GM10248 (cell line): ENCODE measurements around the gene NDUFS1.
"Not testable (repeated sequence)": the region's sequence is repeated elsewhere in the genome, so short reads cannot be mapped to it uniquely, and the experiment has no call there.

Experiments used
- CTCF ChIA-PET: fragments of 300-600 bp; sonication (Branson Sonifier 250); formaldehyde crosslinking; extraction: SDS; loops from one replicate; lab custom pipeline; 2021; ENCODE audit warnings: antibody characterized with exemption; lab: Yijun Ruan, JAX
- POLR2A ChIA-PET: fragments of 350-650 bp; sonication (Branson Sonifier 250); formaldehyde crosslinking; extraction: SDS; loops from one replicate; lab custom pipeline; 2020; ENCODE audit warnings: antibody characterized with exemption; lab: Yijun Ruan, JAX
- DNase-seq: peaks from one replicate; pipeline ENCODE4 v3.0.0; 2012; ENCODE audit errors: extremely low spot score
- TF ChIP-seq, protein P1 (sequence below): IDR thresholded peaks from 2 replicates; pipeline ENCODE4 v1.5.1; 2012; ENCODE audit warnings: mild to moderate bottlenecking, low read depth; ENCODE audit errors: extremely low read depth, missing control alignments, control extremely low read depth

Gene NDUFS1

DNA sequence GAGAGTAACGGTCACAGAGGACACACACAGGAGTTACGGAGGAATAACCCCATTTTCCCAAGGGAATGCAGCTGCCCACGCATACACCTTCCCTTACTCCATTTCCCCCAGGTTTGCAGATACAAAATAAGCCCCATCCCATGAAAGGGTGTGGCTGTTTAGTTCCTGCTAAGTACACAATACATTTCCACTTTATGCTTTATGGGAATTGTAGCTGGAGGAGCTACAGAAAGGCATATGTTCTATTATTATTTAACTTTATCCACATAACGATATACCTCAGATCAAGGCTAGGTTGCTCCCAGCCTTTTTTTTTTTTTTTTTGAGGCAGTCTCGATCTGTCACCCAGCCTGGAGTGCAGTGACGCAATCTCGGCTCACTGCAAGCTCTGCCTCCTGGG lies 50.5 kb downstream of the NDUFS1 start:
- POLR2A ChIA-PET: interaction anchor here (0.6 to 0.7 kb wide), 2 partner anchors 146 to 663 kb away, joined by 3 read pairs; no protein-coding TSS in a partner anchor
- TF ChIP-seq, protein P1, sequence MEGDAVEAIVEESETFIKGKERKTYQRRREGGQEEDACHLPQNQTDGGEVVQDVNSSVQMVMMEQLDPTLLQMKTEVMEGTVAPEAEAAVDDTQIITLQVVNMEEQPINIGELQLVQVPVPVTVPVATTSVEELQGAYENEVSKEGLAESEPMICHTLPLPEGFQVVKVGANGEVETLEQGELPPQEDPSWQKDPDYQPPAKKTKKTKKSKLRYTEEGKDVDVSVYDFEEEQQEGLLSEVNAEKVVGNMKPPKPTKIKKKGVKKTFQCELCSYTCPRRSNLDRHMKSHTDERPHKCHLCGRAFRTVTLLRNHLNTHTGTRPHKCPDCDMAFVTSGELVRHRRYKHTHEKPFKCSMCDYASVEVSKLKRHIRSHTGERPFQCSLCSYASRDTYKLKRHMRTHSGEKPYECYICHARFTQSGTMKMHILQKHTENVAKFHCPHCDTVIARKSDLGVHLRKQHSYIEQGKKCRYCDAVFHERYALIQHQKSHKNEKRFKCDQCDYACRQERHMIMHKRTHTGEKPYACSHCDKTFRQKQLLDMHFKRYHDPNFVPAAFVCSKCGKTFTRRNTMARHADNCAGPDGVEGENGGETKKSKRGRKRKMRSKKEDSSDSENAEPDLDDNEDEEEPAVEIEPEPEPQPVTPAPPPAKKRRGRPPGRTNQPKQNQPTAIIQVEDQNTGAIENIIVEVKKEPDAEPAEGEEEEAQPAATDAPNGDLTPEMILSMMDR: no peak
- CTCF ChIA-PET: interaction anchor here (0.9 kb wide), 1 partner anchor 13 kb away, joined by 3 read pairs; no protein-coding TSS in a partner anchor
- DNase-seq: no peak

DNA sequence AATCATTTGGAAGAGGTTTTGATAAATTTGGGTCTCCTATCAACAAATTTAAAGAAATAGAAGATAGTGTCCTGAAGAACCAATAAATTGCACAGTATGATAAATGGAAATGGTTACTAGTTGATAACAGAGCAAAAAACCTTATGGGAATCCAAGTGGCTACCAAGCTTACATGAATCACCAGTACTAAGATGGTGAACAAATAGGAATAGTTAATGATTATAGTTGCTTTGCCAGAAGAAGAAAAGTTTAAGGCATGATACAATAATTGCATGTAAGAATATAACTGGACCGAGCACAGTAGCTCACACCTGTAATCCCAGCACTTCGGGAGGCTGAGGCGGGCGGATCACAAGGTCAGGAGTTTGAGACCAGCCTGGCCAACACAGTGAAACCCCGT lies 53.7 kb downstream of the NDUFS1 start:
- POLR2A ChIA-PET: no interaction called here
- CTCF ChIA-PET: no interaction called here
- TF ChIP-seq, protein P1: no peak

DNA sequence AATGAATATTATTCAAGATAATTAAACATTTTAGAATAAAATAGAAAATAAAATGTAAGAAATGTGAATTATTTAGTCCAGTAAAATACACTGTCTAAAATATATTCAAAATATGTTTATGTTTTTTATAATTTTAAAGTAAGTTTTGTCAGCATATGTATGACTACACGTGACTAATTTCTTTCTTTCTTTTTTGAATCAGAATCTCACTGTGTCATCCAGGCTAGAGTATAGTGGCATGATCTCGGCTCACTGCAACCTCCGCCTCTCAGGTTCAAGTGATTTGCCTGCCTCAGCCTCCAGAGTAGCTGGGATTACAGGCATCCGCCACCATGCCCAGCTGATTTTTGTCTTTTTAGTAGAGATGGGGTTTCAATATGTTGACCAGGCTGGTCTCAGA lies 54.2 kb downstream of the NDUFS1 start:
- ChIA-PET CTCF (no interaction called here), POLR2A (no interaction called here)
- TF ChIP-seq, protein P1: no peak
- DNase-seq: no peak

More for the DNA sequence above, 53.7 kb downstream of the NDUFS1 start:
- DNase-seq: no peak

DNA sequence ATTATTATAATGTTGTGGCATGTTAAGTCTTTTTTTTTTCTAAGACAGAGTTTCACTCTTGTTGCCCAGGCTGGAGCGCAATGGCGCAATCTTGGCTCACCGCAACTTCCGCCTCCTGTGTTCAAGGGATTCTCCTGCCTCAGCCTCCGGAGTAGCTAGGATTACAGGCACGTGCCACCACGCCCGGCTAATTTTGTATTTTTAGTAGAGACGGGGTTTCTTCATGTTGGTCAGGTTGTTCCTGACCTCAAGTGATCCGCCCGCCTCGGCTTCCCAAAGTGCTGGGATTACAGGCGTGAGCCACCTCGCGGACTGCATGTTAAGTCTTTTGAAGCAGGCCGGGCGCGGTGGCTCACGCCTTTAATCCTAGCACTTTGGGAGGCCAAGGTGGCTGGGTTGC lies 60.4 kb downstream of the NDUFS1 start:
- POLR2A ChIA-PET, DNase-seq: not testable (repeated sequence)
- CTCF ChIA-PET: interaction anchor here (0.9 to 6.1 kb wide), 2 partner anchors 9 to 11 kb away, joined by 3 to 31 read pairs; partner anchors contain the start of gene INO80D

DNA sequence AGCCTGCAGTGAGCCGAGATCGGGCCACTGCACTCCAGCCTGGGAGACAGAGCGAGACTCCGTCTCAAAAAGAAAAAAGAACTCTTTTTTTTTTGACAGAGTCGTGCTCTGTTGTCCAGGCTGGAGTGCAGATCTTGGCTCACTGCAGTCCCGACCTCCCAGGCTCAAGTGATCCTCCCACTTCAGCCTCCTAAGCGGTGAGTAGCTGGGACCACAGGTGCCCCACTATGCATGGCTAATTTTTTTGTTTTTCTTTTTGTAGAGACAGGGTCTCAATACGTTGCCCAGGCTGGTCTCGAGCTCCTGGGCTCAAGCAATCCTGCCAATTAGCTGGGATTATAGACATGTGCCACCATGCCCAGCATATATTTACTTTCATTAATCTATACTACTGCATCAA lies 60.8 kb downstream of the NDUFS1 start:
- CTCF ChIA-PET: interaction anchor here (6.1 kb wide), 1 partner anchor 11 kb away, joined by 31 read pairs; the partner anchor contains the start of gene INO80D
- POLR2A ChIA-PET: no interaction called here
- no peak for DNase-seq
- TF ChIP-seq, protein P1: no peak

DNA sequence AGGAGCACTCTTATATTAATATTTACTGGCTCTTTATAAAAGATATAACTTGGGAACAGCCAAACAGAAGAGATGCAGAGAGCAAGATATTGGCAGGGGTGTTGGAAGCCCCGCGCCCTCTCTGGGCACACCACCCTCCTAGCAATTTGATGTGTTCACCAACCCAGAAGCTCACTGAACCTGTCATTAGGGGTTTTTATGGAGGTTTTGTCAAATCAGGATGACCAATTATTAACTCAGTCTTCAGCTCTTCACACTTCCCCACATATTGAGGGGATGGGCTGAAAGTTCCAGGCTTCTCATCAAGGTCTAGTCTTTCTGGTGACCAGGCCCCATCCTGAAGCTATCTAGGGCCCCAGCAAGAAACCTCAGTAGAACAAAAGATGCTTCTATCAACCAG lies 62.4 kb downstream of the NDUFS1 start:
- ChIA-PET POLR2A (no interaction called here), CTCF (interaction anchor here (0.9 to 6.1 kb wide), 4 partner anchors 9 to 92 kb away, joined by 3 to 31 read pairs (median 4); partner anchors contain the start of gene INO80D)
- TF ChIP-seq, protein P1: no peak
- DNase-seq: no peak

DNA sequence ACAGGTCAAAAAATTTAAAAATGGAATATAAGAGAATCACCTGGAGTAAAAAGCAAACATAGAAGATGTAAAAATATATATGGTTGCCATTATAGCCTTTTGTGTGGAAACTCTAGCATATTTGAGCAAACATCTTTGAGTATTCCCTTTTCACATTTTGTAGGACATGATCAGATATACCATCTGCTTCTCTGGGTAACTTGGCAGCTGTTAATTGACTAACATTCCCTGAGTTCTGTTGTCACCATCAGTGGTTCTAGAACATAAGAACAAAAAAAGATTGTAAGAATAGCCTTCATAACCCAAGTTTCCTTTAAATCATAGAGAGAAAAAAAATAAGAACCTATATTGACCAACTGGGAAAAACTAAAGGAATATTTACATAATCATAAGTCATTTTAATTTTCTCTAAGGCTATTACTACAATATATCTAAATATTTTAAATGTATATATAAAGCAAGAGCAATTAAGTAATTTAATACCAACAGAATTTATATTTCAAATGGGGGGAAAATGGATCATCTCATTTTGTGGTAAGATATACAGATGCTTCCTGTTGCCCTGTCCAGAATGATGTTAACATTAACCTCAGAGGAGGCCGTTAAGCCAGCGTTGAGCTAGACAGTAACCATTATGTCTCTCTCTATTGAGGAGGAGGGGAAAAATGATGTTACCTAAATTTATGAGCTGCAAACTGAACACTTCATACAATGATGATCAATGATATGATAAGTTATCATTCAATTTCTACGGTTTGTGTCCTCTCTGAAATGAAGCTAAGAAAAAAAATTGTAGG lies 63.5 kb downstream of the NDUFS1 start:
- no peak for DNase-seq
- ChIA-PET POLR2A (interaction anchor here (0.7 kb wide), 1 partner anchor 10 kb away, joined by 3 read pairs; the partner anchor contains the start of gene INO80D), CTCF (interaction anchor here (0.8 to 6.1 kb wide), 6 partner anchors 8 to 31 kb away, joined by 3 to 31 read pairs (median 3); partner anchors contain the start of gene INO80D)
- TF ChIP-seq, protein P1: no peak
